OCI-LY3 (cell line): ENCODE results near the gene LAPTM5.

Experiments used
- CTCF ChIP-seq: fragments of 200-600, 300-600 bp; sonication (generic); IDR thresholded peaks from 2 replicates; pipeline ENCODE4 v1.5.1; 2014; ENCODE audit warnings: antibody characterized with exemption, low read length, low read depth
- EZH2phosphoT487 ChIP-seq: fragments of 200-600 bp; shearing (Covaris generic); IDR thresholded peaks from 2 replicates; pipeline ENCODE4 v1.6.1; 2018; ENCODE audit warnings: antibody characterized with exemption, mixed run types, low read depth

GRCh38 chr1:30799233-30799511 lies 41.6 kb upstream of the LAPTM5 start:
- TF ChIP-seq EZH2phosphoT487: no peak
- TF ChIP-seq CTCF: no peak
